SK-N-SH treated with all-trans-retinoic acid at 6 μM for 48 hours (cell line): Measurements from ENCODE around the gene MLPH.

Experiments used
- ATAC-seq: fragments of 200-7000 bp; cut with Tn5 transposase; 3 replicates; pipeline ENCODE4 v1.9.1; 2020; ENCODE audit warnings: mild to moderate bottlenecking, moderate library complexity
- ARNTL ChIP-seq: fragments of 450-650 bp; formaldehyde crosslinking; IDR thresholded peaks from 2 replicates; pipeline ENCODE4 v1.5.0; 2020; ENCODE audit warnings: low read depth, mild to moderate bottlenecking, moderate library complexity, borderline replicate concordance
- BACH2 ChIP-seq: fragments of 250-450 bp; sonication (Bioruptor Pico); IDR thresholded peaks from 2 replicates; pipeline ENCODE4 v1.9.0; 2021; ENCODE audit warnings: mild to moderate bottlenecking, borderline replicate concordance
- CSDC2 ChIP-seq: fragments of 250-450 bp; sonication (Bioruptor Pico); IDR thresholded peaks from 2 replicates; pipeline ENCODE4 v1.5.0; 2020; ENCODE audit warnings: mild to moderate bottlenecking, moderate library complexity
- GLIS3 ChIP-seq: fragments of 250-450 bp; sonication (Bioruptor Pico); IDR thresholded peaks from 2 replicates; pipeline ENCODE4 v1.5.0; 2020; ENCODE audit warnings: mild to moderate bottlenecking, moderate library complexity
- ISL1 ChIP-seq: fragments of 250-450 bp; sonication (Bioruptor Pico); IDR thresholded peaks from 2 replicates; pipeline ENCODE4 v2.1.2; 2022; ENCODE audit warnings: mild to moderate bottlenecking, moderate library complexity
- OSR1 ChIP-seq: fragments of 250-450 bp; sonication (Bioruptor Pico); IDR thresholded peaks from 2 replicates; pipeline ENCODE4 v1.8.0; 2022; ENCODE audit warnings: moderate library complexity, mild to moderate bottlenecking, inconsistent platforms
- PPARA ChIP-seq: fragments of 250-450 bp; sonication (Bioruptor Pico); IDR thresholded peaks from 2 replicates; pipeline ENCODE4 v1.5.0; 2020; ENCODE audit warnings: mild to moderate bottlenecking, borderline replicate concordance
- RARB ChIP-seq: fragments of 250-450 bp; sonication (Bioruptor Pico); IDR thresholded peaks from 2 replicates; pipeline ENCODE4 v1.8.0; 2021; ENCODE audit warnings: mild to moderate bottlenecking, moderate library complexity
- TCF4 ChIP-seq: fragments of 250-450 bp; sonication (Bioruptor Pico); IDR thresholded peaks from 2 replicates; pipeline ENCODE4 v1.8.0; 2021; ENCODE audit warnings: mild to moderate bottlenecking, moderate library complexity, borderline replicate concordance
- TOX ChIP-seq: fragments of 250-450 bp; sonication (Bioruptor Pico); IDR thresholded peaks from 2 replicates; pipeline ENCODE4 v1.8.0; 2021; ENCODE audit warnings: mild to moderate bottlenecking, moderate library complexity, borderline replicate concordance
- ZFP3 ChIP-seq: fragments of 250-450 bp; sonication (Bioruptor Pico); IDR thresholded peaks from 2 replicates; pipeline ENCODE4 v1.5.0; 2020; ENCODE audit warnings: mild to moderate bottlenecking, moderate library complexity
- ZFP30 ChIP-seq: fragments of 450-650 bp; formaldehyde crosslinking; IDR thresholded peaks from 2 replicates; pipeline ENCODE4 v1.5.0; 2022; ENCODE audit warnings: mild to moderate bottlenecking, moderate library complexity
- ZNF70 ChIP-seq: fragments of 450-650 bp; formaldehyde crosslinking; IDR thresholded peaks from 2 replicates; pipeline ENCODE4 v1.5.0; 2020; ENCODE audit warnings: mild to moderate bottlenecking, moderate library complexity
- ZNF8 ChIP-seq: fragments of 450-650 bp; formaldehyde crosslinking; IDR thresholded peaks from 2 replicates; pipeline ENCODE4 v1.5.0; 2020; ENCODE audit warnings: mild to moderate bottlenecking, moderate library complexity
- TF ChIP-seq, protein P1 (sequence below): fragments of 250-450 bp; sonication (Bioruptor Pico); IDR thresholded peaks from 2 replicates; pipeline ENCODE4 v1.8.0; 2020; ENCODE audit warnings: mild to moderate bottlenecking, moderate library complexity, borderline replicate concordance
- TF ChIP-seq, protein P2 (sequence below): fragments of 250-450 bp; sonication (Bioruptor Pico); IDR thresholded peaks from 2 replicates; pipeline ENCODE4 v1.5.0; 2020; ENCODE audit warnings: mild to moderate bottlenecking, moderate library complexity
- TF ChIP-seq, protein P3 (sequence below): fragments of 250-450 bp; sonication (Bioruptor Pico); IDR thresholded peaks from 2 replicates; pipeline ENCODE4 v1.5.1; 2021; ENCODE audit warnings: mild to moderate bottlenecking, moderate library complexity
- TF ChIP-seq, protein P4 (sequence below): fragments of 250-450 bp; sonication (Bioruptor Pico); IDR thresholded peaks from 2 replicates; pipeline ENCODE4 v1.8.0; 2021; ENCODE audit warnings: low read depth, mild to moderate bottlenecking, moderate library complexity, borderline replicate concordance
- TF ChIP-seq, protein P5 (sequence below): fragments of 250-450 bp; sonication (Bioruptor Pico); IDR thresholded peaks from 2 replicates; pipeline ENCODE4 v1.5.1; 2020; ENCODE audit warnings: low read depth, mild to moderate bottlenecking, moderate library complexity

MLPH gene

DNA sequence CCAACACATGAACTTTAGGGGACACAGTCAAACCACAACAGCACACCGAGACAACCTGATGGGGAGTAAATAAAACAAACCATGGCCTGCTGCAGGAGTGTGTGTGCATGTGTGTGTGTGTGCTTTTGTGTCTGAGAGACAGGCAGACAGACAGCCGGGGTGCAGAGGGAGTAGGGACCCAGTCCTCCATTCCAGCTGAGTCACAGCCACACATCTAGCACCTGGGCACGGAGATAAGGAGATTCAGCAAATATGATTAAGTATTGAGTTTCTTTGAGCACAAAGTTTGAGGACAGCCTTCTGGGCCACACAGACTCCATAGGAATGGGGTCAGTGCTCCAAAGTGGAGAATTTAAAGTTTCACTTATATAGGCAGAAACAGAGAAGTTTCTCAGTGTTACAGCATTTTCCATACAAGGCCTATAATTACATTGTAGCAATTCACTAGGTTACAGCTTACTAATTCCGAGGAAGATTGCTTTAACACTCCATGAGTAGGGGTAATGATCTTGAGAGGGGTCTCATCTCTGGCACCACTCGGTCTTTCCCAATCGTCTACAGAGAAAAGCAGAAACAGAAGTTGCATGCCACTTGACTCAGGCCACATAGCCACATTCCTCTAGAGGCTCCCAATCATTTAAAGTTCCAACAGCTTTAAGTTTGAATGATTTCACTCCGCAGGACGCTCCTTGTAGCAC is 48.5 kb downstream of the MLPH start:
- no peak for ATAC-seq
- TF ChIP-seq ISL1 (CRISPR knock-in tag) (no peak), ZFP30 (CRISPR knock-in tag) (no peak), GLIS3 (CRISPR knock-in tag) (no peak), OSR1 (CRISPR knock-in tag) (no peak), PPARA (CRISPR knock-in tag) (no peak), ZNF8 (CRISPR knock-in tag) (no peak), ZNF70 (no peak), TOX (CRISPR knock-in tag) (no peak), RARB (CRISPR knock-in tag) (no peak), CSDC2 (CRISPR knock-in tag) (no peak), BACH2 (no peak)
- TF ChIP-seq, protein P1, sequence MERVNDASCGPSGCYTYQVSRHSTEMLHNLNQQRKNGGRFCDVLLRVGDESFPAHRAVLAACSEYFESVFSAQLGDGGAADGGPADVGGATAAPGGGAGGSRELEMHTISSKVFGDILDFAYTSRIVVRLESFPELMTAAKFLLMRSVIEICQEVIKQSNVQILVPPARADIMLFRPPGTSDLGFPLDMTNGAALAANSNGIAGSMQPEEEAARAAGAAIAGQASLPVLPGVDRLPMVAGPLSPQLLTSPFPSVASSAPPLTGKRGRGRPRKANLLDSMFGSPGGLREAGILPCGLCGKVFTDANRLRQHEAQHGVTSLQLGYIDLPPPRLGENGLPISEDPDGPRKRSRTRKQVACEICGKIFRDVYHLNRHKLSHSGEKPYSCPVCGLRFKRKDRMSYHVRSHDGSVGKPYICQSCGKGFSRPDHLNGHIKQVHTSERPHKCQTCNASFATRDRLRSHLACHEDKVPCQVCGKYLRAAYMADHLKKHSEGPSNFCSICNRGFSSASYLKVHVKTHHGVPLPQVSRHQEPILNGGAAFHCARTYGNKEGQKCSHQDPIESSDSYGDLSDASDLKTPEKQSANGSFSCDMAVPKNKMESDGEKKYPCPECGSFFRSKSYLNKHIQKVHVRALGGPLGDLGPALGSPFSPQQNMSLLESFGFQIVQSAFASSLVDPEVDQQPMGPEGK = no peak
- TF ChIP-seq, protein P2, sequence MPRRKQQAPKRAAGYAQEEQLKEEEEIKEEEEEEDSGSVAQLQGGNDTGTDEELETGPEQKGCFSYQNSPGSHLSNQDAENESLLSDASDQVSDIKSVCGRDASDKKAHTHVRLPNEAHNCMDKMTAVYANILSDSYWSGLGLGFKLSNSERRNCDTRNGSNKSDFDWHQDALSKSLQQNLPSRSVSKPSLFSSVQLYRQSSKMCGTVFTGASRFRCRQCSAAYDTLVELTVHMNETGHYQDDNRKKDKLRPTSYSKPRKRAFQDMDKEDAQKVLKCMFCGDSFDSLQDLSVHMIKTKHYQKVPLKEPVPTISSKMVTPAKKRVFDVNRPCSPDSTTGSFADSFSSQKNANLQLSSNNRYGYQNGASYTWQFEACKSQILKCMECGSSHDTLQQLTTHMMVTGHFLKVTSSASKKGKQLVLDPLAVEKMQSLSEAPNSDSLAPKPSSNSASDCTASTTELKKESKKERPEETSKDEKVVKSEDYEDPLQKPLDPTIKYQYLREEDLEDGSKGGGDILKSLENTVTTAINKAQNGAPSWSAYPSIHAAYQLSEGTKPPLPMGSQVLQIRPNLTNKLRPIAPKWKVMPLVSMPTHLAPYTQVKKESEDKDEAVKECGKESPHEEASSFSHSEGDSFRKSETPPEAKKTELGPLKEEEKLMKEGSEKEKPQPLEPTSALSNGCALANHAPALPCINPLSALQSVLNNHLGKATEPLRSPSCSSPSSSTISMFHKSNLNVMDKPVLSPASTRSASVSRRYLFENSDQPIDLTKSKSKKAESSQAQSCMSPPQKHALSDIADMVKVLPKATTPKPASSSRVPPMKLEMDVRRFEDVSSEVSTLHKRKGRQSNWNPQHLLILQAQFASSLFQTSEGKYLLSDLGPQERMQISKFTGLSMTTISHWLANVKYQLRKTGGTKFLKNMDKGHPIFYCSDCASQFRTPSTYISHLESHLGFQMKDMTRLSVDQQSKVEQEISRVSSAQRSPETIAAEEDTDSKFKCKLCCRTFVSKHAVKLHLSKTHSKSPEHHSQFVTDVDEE = no peak
- TF ChIP-seq, protein P3, sequence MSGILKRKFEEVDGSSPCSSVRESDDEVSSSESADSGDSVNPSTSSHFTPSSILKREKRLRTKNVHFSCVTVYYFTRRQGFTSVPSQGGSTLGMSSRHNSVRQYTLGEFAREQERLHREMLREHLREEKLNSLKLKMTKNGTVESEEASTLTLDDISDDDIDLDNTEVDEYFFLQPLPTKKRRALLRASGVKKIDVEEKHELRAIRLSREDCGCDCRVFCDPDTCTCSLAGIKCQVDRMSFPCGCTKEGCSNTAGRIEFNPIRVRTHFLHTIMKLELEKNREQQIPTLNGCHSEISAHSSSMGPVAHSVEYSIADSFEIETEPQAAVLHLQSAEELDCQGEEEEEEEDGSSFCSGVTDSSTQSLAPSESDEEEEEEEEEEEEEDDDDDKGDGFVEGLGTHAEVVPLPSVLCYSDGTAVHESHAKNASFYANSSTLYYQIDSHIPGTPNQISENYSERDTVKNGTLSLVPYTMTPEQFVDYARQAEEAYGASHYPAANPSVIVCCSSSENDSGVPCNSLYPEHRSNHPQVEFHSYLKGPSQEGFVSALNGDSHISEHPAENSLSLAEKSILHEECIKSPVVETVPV = no peak
- TF ChIP-seq, protein P4, sequence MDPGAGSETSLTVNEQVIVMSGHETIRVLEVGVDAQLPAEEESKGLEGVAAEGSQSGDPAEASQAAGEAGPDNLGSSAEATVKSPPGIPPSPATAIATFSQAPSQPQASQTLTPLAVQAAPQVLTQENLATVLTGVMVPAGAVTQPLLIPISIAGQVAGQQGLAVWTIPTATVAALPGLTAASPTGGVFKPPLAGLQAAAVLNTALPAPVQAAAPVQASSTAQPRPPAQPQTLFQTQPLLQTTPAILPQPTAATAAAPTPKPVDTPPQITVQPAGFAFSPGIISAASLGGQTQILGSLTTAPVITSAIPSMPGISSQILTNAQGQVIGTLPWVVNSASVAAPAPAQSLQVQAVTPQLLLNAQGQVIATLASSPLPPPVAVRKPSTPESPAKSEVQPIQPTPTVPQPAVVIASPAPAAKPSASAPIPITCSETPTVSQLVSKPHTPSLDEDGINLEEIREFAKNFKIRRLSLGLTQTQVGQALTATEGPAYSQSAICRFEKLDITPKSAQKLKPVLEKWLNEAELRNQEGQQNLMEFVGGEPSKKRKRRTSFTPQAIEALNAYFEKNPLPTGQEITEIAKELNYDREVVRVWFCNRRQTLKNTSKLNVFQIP (CRISPR knock-in tag) = no peak
- TF ChIP-seq, protein P5, sequence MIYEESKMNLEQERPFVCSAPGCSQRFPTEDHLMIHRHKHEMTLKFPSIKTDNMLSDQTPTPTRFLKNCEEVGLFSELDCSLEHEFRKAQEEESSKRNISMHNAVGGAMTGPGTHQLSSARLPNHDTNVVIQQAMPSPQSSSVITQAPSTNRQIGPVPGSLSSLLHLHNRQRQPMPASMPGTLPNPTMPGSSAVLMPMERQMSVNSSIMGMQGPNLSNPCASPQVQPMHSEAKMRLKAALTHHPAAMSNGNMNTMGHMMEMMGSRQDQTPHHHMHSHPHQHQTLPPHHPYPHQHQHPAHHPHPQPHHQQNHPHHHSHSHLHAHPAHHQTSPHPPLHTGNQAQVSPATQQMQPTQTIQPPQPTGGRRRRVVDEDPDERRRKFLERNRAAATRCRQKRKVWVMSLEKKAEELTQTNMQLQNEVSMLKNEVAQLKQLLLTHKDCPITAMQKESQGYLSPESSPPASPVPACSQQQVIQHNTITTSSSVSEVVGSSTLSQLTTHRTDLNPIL = no peak

DNA sequence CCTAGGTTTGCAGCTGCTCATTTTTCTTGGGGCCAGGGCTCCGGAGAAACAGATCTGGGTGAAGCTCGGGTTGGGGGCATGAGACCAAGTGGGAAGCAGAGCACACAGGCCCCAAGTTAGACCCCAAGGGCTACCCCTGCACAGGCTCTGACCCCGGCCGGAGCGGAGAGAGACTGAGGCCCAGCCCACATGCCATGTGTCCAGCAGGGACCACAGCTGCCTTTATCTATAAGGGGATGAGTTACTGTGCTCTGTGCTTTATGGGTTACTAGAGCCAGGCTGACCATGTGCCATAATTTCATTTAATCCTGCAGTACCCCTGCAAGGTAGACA is 49.0 kb downstream of the MLPH start:
- TF ChIP-seq, protein P1 = no peak
- TF ChIP-seq TCF4 (CRISPR knock-in tag) (no peak), ZFP3 (no peak), ARNTL (CRISPR knock-in tag) (no peak), TOX (CRISPR knock-in tag) (no peak), ISL1 (CRISPR knock-in tag) (no peak), ZNF70 (no peak), CSDC2 (CRISPR knock-in tag) (no peak), ZNF8 (CRISPR knock-in tag) (no peak), PPARA (CRISPR knock-in tag) (no peak), ZFP30 (CRISPR knock-in tag) (no peak), BACH2 (no peak), GLIS3 (CRISPR knock-in tag) (no peak)
- TF ChIP-seq, protein P4 (CRISPR knock-in tag) = no peak
- TF ChIP-seq, protein P2 = no peak
- TF ChIP-seq, protein P3 = no peak
- no peak for ATAC-seq
